Liver (tissue), 9 donors: ENCODE data around the gene FBXO21. TPM values are rescaled to one million over a fixed set of nuclear protein-coding genes. Genes with fewer than 3 reads are reported as not detected.
"Not testable (repeated sequence)": the region's sequence is repeated elsewhere in the genome, so short reads cannot be mapped to it uniquely, and the experiment has no call there.

Source experiments
- DNase-seq: peaks from one replicate; pipeline ENCODE4 v3.0.0-alpha.2; 2017; ENCODE audit warnings: low spot score
- H3K27ac ChIP-seq, 2 donors: one replicate each; pipeline ENCODE4 v1.7.0; 2013; ENCODE audit warnings: inconsistent platforms in 2 of 2, low read length in 2 of 2, control low read depth in 1 of 2, low read depth in 1 of 2, mild to moderate bottlenecking in 1 of 2
- H3K27me3 ChIP-seq, 4 donors: one replicate each; pipeline versions ENCODE4 v1.6.1 to v1.7.0; 2013; ENCODE audit warnings: low read length in 3 of 4, inconsistent platforms in 1 of 4, mild to moderate bottlenecking in 1 of 4, moderate library complexity in 1 of 4; ENCODE audit not compliant: control insufficient read depth in 4 of 4, insufficient read depth in 4 of 4
- H3K36me3 ChIP-seq, 4 donors: one replicate each; pipeline versions ENCODE4 v1.6.1 to v1.7.0; 2013; ENCODE audit warnings: low read length in 3 of 4, mild to moderate bottlenecking in 3 of 4, low read depth in 1 of 4, moderate library complexity in 1 of 4; ENCODE audit not compliant: control insufficient read depth in 4 of 4, insufficient read depth in 3 of 4
- H3K4me1 ChIP-seq, 4 donors: one replicate each; pipeline versions ENCODE4 v1.6.1 to v1.7.0; 2013; ENCODE audit warnings: low read length in 3 of 4, mild to moderate bottlenecking in 3 of 4, moderate library complexity in 1 of 4; ENCODE audit not compliant: control insufficient read depth in 4 of 4, insufficient read depth in 4 of 4
- H3K4me3 ChIP-seq, 3 donors: one replicate each; pipeline versions ENCODE4 v1.6.1 to v1.7.0; 2013; ENCODE audit warnings: low read length in 3 of 3, control low read depth in 1 of 3, low read depth in 1 of 3, mild to moderate bottlenecking in 1 of 3
- H3K9ac ChIP-seq, 2 donors: one replicate each; pipeline ENCODE4 v1.7.0; 2013; ENCODE audit warnings: low read length in 2 of 2, mild to moderate bottlenecking in 2 of 2, moderate library complexity in 2 of 2, control low read depth in 1 of 2, low read depth in 1 of 2
- H3K9me3 ChIP-seq, 4 donors: one replicate each; pipeline versions ENCODE4 v1.6.1 to v1.7.0; 2013; ENCODE audit warnings: low read length in 3 of 4; ENCODE audit not compliant: control insufficient read depth in 4 of 4
- EGR1 ChIP-seq, 2 donors: IDR thresholded peaks; 2 replicates each; pipeline ENCODE4 v1.6.1; 2016 to 2018; ENCODE audit warnings: antibody characterized with exemption in 2 of 2, low read depth in 2 of 2
- FOXA1 ChIP-seq: IDR thresholded peaks from 2 replicates; pipeline ENCODE4 v1.6.1; 2016; ENCODE audit warnings: antibody characterized with exemption
- FOXA2 ChIP-seq: IDR thresholded peaks from 2 replicates; pipeline ENCODE4 v1.6.1; 2016; ENCODE audit warnings: antibody characterized with exemption
- GABPA ChIP-seq, 2 donors: IDR thresholded peaks in 1 of 2; conservative IDR thresholded peaks in 1 of 2; 2 replicates each; pipeline ENCODE4 v1.6.1; 2016; ENCODE audit warnings: antibody characterized with exemption in 2 of 2, mild to moderate bottlenecking in 1 of 2, moderate library complexity in 1 of 2
- HNF4A ChIP-seq, 2 donors: conservative IDR thresholded peaks; 2 replicates each; pipeline ENCODE4 v1.6.1; 2016; ENCODE audit warnings: antibody characterized with exemption in 2 of 2, mild to moderate bottlenecking in 2 of 2
- HNF4G ChIP-seq: IDR thresholded peaks from 2 replicates; pipeline ENCODE4 v1.6.1; 2016; ENCODE audit warnings: antibody characterized with exemption
- NR2F2 ChIP-seq: IDR thresholded peaks from 2 replicates; pipeline ENCODE4 v1.6.1; 2016; ENCODE audit warnings: antibody characterized with exemption
- RAD21 ChIP-seq, 2 donors: IDR thresholded peaks; 2 replicates each; pipeline ENCODE4 v1.6.1; 2016; ENCODE audit warnings: antibody characterized with exemption in 2 of 2, mild to moderate bottlenecking in 2 of 2
- RXRA ChIP-seq, 2 donors: IDR thresholded peaks; 2 replicates each; pipeline ENCODE4 v1.6.1; 2017 to 2018; ENCODE audit warnings: antibody characterized with exemption in 2 of 2, mild to moderate bottlenecking in 1 of 2
- SP1 ChIP-seq: IDR thresholded peaks from 2 replicates; pipeline ENCODE4 v1.6.1; 2018; ENCODE audit warnings: antibody characterized with exemption, mild to moderate bottlenecking
- TAF1 ChIP-seq: conservative IDR thresholded peaks from 2 replicates; pipeline ENCODE4 v1.6.1; 2016; ENCODE audit warnings: antibody characterized with exemption, mild to moderate bottlenecking
- YY1 ChIP-seq: IDR thresholded peaks from 2 replicates; pipeline ENCODE4 v1.6.1; 2016; ENCODE audit warnings: antibody characterized with exemption, mild to moderate bottlenecking
- WGBS: extraction: QIAGEN DNeasy Blood & Tissue Kit; methylation state at CpG from one replicate; pipeline ENCODE4 v1.1.7; 2013; 5-methylcytosine and 5-hydroxymethylcytosine counted together
- polyA plus RNA-seq, 2 donors: library from polyadenylated mRNA; stranded (reverse) in 1 of 2; unstranded in 1 of 2; fragments of 200-250 nt in 1 of 2; fragments of >200 nt in 1 of 2; fragmentation: Nextera tagmentation in 1 of 2; extraction: Ambion mirVana in 1 of 2; gene quantifications; one replicate each; pipeline versions ENCODE4 v1.2.1 to v1.2.3, GENCODE V29; 2013 to 2015
- total RNA-seq, 2 donors: library from RNA; depleted of rRNA; stranded (reverse); fragments of >200 nt; gene quantifications; one replicate each; pipeline ENCODE4 v1.2.3, GENCODE V29; 2014
- TF ChIP-seq, protein P1 (sequence below): fragments of 150-350 bp; IDR thresholded peaks from 2 replicates; pipeline ENCODE4 v1.5.1; 2017; ENCODE audit warnings: improper control_type of control experiment, low read depth, low read length; ENCODE audit not compliant: missing input control
- TF ChIP-seq, protein P2 (sequence below): IDR thresholded peaks from 2 replicates; pipeline ENCODE4 v1.6.1; 2016; ENCODE audit warnings: antibody characterized with exemption, mild to moderate bottlenecking
- TF ChIP-seq, protein P3 (sequence below): IDR thresholded peaks from 2 replicates; pipeline ENCODE4 v1.6.1; 2016; ENCODE audit warnings: antibody characterized with exemption
- TF ChIP-seq, protein P4 (sequence below): IDR thresholded peaks from 2 replicates; pipeline ENCODE4 v1.6.1; 2016; ENCODE audit warnings: antibody characterized with exemption
- donor health status: healthy.
- donor health status: healthy.
- donor health status: healthy.
- donor health status: healthy.
- donor health status: healthy.

FBXO21 gene
- total and polyA plus RNA-seq, 4 donors: 12.9 to 54.4 (median 21.1) TPM

DNA sequence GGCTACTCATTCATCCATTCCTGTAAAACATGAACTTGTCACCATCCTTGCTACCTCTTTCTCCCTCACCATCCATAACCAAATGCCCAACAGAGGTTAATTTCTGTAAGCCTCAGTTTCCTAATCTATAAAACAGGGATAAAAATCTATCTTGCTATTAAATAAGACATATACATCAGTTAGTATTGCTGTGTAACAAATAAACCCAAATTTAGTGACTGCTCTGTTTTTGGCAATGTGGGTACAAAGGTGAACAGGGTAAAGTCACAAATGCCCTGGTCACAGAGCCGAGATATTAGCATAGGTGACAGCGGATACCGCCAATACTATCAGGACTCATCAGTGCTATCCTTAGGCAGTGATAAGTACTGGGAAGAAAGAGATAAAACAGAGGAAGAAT, 3.6 kb upstream of the FBXO21 start:
- DNase-seq: no peak
- WGBS: 80% methylated on average over 3 of the region's 3 CpGs
- no peak overlapping the region for H3K9ac ChIP-seq

DNA sequence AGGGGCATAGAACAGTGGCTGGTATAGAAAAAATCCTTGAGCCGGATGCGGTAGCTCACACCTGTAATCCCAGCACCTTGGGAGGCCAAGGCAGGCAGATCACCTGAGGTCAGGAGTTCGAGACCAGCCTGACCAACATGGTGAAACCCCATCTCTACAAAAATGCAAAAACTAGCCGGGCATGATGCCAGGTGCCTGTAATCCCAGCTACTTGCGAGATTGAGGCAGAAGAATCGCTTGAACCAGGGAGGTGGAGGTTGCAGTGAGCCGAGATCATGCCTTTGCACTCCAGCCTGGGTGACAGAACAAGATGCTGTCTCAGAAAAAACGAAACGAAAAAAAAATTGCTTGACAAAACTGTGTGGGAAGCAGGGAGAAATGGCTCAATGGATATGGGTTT, 2.3 kb upstream of the FBXO21 start:
- not testable (repeated sequence) for DNase-seq, H3K27me3 ChIP-seq
- 93% methylated on average over 9 of the region's 9 CpGs for WGBS

More for the DNA sequence above, 3.6 kb upstream of the FBXO21 start:
- TF ChIP-seq HNF4A (conservative IDR thresholded peaks at IDR 0.05) (no peak), RAD21 (IDR thresholded peaks at IDR 0.05) (no peak), GABPA (IDR thresholded peaks at IDR 0.05 in 1 of 2, conservative IDR thresholded peaks at IDR 0.05 in 1 of 2) (no peak), HNF4G (no peak), YY1 (no peak), RXRA (IDR thresholded peaks at IDR 0.05) (no peak), EGR1 (IDR thresholded peaks at IDR 0.05; ENCODE audit: low read depth in 2 of 2) (no peak), FOXA1 (no peak), FOXA2 (no peak), NR2F2 (no peak), SP1 (no peak), TAF1 (no peak)
- TF ChIP-seq, protein P1, sequence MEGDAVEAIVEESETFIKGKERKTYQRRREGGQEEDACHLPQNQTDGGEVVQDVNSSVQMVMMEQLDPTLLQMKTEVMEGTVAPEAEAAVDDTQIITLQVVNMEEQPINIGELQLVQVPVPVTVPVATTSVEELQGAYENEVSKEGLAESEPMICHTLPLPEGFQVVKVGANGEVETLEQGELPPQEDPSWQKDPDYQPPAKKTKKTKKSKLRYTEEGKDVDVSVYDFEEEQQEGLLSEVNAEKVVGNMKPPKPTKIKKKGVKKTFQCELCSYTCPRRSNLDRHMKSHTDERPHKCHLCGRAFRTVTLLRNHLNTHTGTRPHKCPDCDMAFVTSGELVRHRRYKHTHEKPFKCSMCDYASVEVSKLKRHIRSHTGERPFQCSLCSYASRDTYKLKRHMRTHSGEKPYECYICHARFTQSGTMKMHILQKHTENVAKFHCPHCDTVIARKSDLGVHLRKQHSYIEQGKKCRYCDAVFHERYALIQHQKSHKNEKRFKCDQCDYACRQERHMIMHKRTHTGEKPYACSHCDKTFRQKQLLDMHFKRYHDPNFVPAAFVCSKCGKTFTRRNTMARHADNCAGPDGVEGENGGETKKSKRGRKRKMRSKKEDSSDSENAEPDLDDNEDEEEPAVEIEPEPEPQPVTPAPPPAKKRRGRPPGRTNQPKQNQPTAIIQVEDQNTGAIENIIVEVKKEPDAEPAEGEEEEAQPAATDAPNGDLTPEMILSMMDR: no peak
- TF ChIP-seq, protein P2, sequence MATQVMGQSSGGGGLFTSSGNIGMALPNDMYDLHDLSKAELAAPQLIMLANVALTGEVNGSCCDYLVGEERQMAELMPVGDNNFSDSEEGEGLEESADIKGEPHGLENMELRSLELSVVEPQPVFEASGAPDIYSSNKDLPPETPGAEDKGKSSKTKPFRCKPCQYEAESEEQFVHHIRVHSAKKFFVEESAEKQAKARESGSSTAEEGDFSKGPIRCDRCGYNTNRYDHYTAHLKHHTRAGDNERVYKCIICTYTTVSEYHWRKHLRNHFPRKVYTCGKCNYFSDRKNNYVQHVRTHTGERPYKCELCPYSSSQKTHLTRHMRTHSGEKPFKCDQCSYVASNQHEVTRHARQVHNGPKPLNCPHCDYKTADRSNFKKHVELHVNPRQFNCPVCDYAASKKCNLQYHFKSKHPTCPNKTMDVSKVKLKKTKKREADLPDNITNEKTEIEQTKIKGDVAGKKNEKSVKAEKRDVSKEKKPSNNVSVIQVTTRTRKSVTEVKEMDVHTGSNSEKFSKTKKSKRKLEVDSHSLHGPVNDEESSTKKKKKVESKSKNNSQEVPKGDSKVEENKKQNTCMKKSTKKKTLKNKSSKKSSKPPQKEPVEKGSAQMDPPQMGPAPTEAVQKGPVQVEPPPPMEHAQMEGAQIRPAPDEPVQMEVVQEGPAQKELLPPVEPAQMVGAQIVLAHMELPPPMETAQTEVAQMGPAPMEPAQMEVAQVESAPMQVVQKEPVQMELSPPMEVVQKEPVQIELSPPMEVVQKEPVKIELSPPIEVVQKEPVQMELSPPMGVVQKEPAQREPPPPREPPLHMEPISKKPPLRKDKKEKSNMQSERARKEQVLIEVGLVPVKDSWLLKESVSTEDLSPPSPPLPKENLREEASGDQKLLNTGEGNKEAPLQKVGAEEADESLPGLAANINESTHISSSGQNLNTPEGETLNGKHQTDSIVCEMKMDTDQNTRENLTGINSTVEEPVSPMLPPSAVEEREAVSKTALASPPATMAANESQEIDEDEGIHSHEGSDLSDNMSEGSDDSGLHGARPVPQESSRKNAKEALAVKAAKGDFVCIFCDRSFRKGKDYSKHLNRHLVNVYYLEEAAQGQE: no peak
- TF ChIP-seq, protein P3, sequence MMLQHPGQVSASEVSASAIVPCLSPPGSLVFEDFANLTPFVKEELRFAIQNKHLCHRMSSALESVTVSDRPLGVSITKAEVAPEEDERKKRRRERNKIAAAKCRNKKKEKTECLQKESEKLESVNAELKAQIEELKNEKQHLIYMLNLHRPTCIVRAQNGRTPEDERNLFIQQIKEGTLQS: no peak
- TF ChIP-seq, protein P4, sequence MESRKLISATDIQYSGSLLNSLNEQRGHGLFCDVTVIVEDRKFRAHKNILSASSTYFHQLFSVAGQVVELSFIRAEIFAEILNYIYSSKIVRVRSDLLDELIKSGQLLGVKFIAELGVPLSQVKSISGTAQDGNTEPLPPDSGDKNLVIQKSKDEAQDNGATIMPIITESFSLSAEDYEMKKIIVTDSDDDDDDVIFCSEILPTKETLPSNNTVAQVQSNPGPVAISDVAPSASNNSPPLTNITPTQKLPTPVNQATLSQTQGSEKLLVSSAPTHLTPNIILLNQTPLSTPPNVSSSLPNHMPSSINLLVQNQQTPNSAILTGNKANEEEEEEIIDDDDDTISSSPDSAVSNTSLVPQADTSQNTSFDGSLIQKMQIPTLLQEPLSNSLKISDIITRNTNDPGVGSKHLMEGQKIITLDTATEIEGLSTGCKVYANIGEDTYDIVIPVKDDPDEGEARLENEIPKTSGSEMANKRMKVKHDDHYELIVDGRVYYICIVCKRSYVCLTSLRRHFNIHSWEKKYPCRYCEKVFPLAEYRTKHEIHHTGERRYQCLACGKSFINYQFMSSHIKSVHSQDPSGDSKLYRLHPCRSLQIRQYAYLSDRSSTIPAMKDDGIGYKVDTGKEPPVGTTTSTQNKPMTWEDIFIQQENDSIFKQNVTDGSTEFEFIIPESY: no peak
- H3K36me3 ChIP-seq: no peaks in the 10 kb centered on the region
- H3K9me3 ChIP-seq: no peaks in the 10 kb centered on the region
- no peaks in the 10 kb centered on the region for H3K27me3 ChIP-seq
- no peak overlapping the region for H3K4me3 ChIP-seq
- no peak overlapping the region for H3K27ac ChIP-seq
- peaks cover 2 to 13% (median 6%) of the 10 kb centered on the region in 4 donors for H3K4me1 ChIP-seq

More for the DNA sequence above, 2.3 kb upstream of the FBXO21 start:
- H3K27ac ChIP-seq, H3K9ac ChIP-seq, H3K4me3 ChIP-seq, H3K36me3 ChIP-seq, H3K9me3 ChIP-seq: not testable (repeated sequence)
- peaks cover 4 to 22% (median 8%) of the 10 kb centered on the region in 4 donors for H3K4me1 ChIP-seq
